K562 (cell line): ENCODE results near the gene ESD. TPM values are rescaled to one million over a fixed set of nuclear protein-coding genes. Genes with fewer than 3 reads are reported as not detected.

Experiments
- ATAC-seq: fragments of 200-7000 bp; cut with Tn5 transposase; 3 replicates; pipeline ENCODE4 v1.9.1; 2020; ENCODE audit warnings: moderate library complexity
- BruUV-seq: library from RNA; stranded (reverse); fragments of 400-500 nt; replicated peaks from 2 replicates; lab custom pipeline; 2021; lab: Mats Ljungman, UMichigan
- CTCF ChIA-PET: fragments of 300-600 bp; formaldehyde crosslinking; extraction: SDS; loops from one replicate; lab custom pipeline; 2021; ENCODE audit warnings: low intra/inter-chr PET ratio; lab: Yijun Ruan, JAX
- POLR2A ChIA-PET: fragments of 300-600, 350-650 bp; sonication (Branson Sonifier 250); formaldehyde crosslinking; extraction: SDS; loops from one replicate; lab custom pipeline; 2021; ENCODE audit warnings: antibody characterized with exemption, inconsistent platforms; lab: Yijun Ruan, JAX
- DNase-seq, 4 experiments: peaks; one replicate each; pipeline versions ENCODE4 v3.0.0 to v3.0.0-alpha.2; 2011 to 2018; ENCODE audit warnings: low spot score in 3 of 4, mixed read lengths in 3 of 4; ENCODE audit errors: extremely low read depth in 1 of 4
- FAIRE-seq: peaks from 2 replicates; lab custom pipeline; 2011; peaks lifted over from hg19 to GRCh38; lab: Jason Lieb, UNC
- H2AFZ ChIP-seq: 2 replicates; pipeline ENCODE4 v1.6.0; 2011; ENCODE audit warnings: low read depth, low read length, control low read depth, inconsistent platforms
- H3K27ac ChIP-seq: fragments of 200-600 bp; 3 replicates; pipeline ENCODE4 v1.8.0; 2011; ENCODE audit warnings: low read depth, mild to moderate bottlenecking, control low read depth, inconsistent platforms, low read length, moderate library complexity, mixed read lengths; ENCODE audit errors: extremely low read depth
- H3K27me3 ChIP-seq, 2 experiments: fragments of 300-600 bp in 1 of 2; 2 replicates in 1 of 2; 3 replicates in 1 of 2; pipeline versions ENCODE4 v1.6.0 to v1.8.0; 2011; ENCODE audit warnings: inconsistent platforms in 2 of 2, low read length in 2 of 2, mild to moderate bottlenecking in 1 of 2, mixed read lengths in 1 of 2, moderate library complexity in 1 of 2; ENCODE audit not compliant: control insufficient read depth in 2 of 2, insufficient read depth in 2 of 2
- H3K36me3 ChIP-seq: fragments of 300-600 bp; 3 replicates; pipeline ENCODE4 v1.8.0; 2011; ENCODE audit warnings: mild to moderate bottlenecking, low read length, inconsistent platforms; ENCODE audit not compliant: control insufficient read depth, insufficient read depth
- H3K4me1 ChIP-seq, 2 experiments: fragments of 200-600 bp in 1 of 2; replicated peaks in 1 of 2; 2 replicates in 1 of 2; 3 replicates in 1 of 2; pipeline versions ENCODE4 v1.5.1 to v1.8.0; 2011; ENCODE audit warnings: inconsistent platforms in 2 of 2, low read length in 2 of 2, mild to moderate bottlenecking in 1 of 2, mixed read lengths in 1 of 2, moderate library complexity in 1 of 2; ENCODE audit not compliant: control insufficient read depth in 2 of 2, insufficient read depth in 2 of 2
- H3K4me2 ChIP-seq: 2 replicates; pipeline ENCODE4 v1.6.1; 2011; ENCODE audit warnings: low read length, control low read depth, inconsistent platforms, mixed read lengths; ENCODE audit not compliant: insufficient read depth
- H3K4me3 ChIP-seq: fragments of 200-600 bp; sonication (generic), shearing (Covaris generic); 2 replicates; pipeline ENCODE4 v1.5.1; 2016; ENCODE audit warnings: control low read depth, inconsistent platforms
- H3K79me2 ChIP-seq: fragments of 200-600 bp; 3 replicates; pipeline ENCODE4 v1.8.0; 2011; ENCODE audit warnings: low read length, inconsistent platforms; ENCODE audit not compliant: control insufficient read depth, insufficient read depth
- H3K9ac ChIP-seq, 2 experiments: 2 replicates each; pipeline versions ENCODE4 v1.6.0 to v1.6.1; 2011; ENCODE audit warnings: low read depth in 2 of 2, low read length in 2 of 2, control low read depth in 1 of 2, inconsistent platforms in 1 of 2, mild to moderate bottlenecking in 1 of 2, mixed read lengths in 1 of 2; ENCODE audit not compliant: insufficient read depth in 1 of 2
- H3K9me1 ChIP-seq: one replicate; pipeline ENCODE4 v1.6.0; 2011; ENCODE audit warnings: inconsistent platforms, mild to moderate bottlenecking, low read length, moderate library complexity; ENCODE audit not compliant: control insufficient read depth, insufficient read depth
- H3K9me3 ChIP-seq: replicated peaks from 2 replicates; pipeline ENCODE4 v1.5.1; 2011; ENCODE audit warnings: low read depth, low read length, inconsistent platforms; ENCODE audit not compliant: control insufficient read depth, insufficient read depth
- H4K20me1 ChIP-seq: replicated peaks from 2 replicates; pipeline ENCODE4 v1.6.1; 2011; ENCODE audit warnings: low read length, inconsistent platforms, mixed read lengths; ENCODE audit not compliant: control insufficient read depth, insufficient read depth
- ARID3A ChIP-seq: IDR thresholded peaks from 2 replicates; pipeline ENCODE4 v1.6.1; 2012; ENCODE audit warnings: low read depth, low read length, improper control_type of control experiment, borderline replicate concordance
- FIP1L1 ChIP-seq: fragments of 200-400 bp; formaldehyde crosslinking; IDR thresholded peaks from 2 replicates; pipeline ENCODE4 v1.6.1; 2018; ENCODE audit warnings: mild to moderate bottlenecking, low read depth, low read length; ENCODE audit not compliant: poor library complexity, severe bottlenecking
- ILK ChIP-seq: fragments of 450-650 bp; IDR thresholded peaks from 2 replicates; pipeline ENCODE4 v1.6.1; 2016; ENCODE audit warnings: missing genetic modification characterization, low read depth, mild to moderate bottlenecking, missing compliant biosample characterization, moderate library complexity, borderline replicate concordance
- IRF1 ChIP-seq: sonication (generic); formaldehyde crosslinking; IDR thresholded peaks from 2 replicates; pipeline ENCODE4 v1.8.0; 2022; ENCODE audit warnings: missing genetic modification reagents, mild to moderate bottlenecking, borderline replicate concordance
- THAP12 ChIP-seq: fragments of 250-450 bp; sonication (Bioruptor Pico); IDR thresholded peaks from 2 replicates; pipeline ENCODE4 v1.9.0; 2021; ENCODE audit warnings: mild to moderate bottlenecking, inconsistent platforms
- ZC3H8 ChIP-seq: fragments of 450-650 bp; IDR thresholded peaks from 2 replicates; pipeline ENCODE4 v1.6.1; 2017
- ZNF263 ChIP-seq: sonication (generic); formaldehyde crosslinking; IDR thresholded peaks from 2 replicates; pipeline ENCODE4 v1.8.0; 2022; ENCODE audit warnings: mild to moderate bottlenecking, missing genetic modification reagents, borderline replicate concordance
- ZNF311 ChIP-seq: fragments of 250-450 bp; sonication (Bioruptor Pico); IDR thresholded peaks from 2 replicates; pipeline ENCODE4 v1.4.0; 2020; ENCODE audit warnings: mild to moderate bottlenecking, moderate library complexity
- WGBS: fragments of 100-300 bp; shearing (Covaris generic); methylation state at CpG from one replicate; pipeline ENCODE4 v1.1.6; 2016; ENCODE audit warnings: low coverage, mixed read lengths; ENCODE audit not compliant: insufficient coverage; ENCODE audit errors: missing lambda C conversion rate; 5-methylcytosine and 5-hydroxymethylcytosine counted together
- in situ Hi-C: fragments of 300-500 bp; cut with MboI; formaldehyde crosslinking; loops from 4 replicates; pipeline ENCODE4 v1.15.0; 2018; ENCODE audit warnings: inconsistent platforms, mixed read lengths
- intact Hi-C: fragments of 100-400 bp; cut with micrococcal nuclease; formaldehyde crosslinking; loops from 2 replicates; pipeline ENCODE4 v1.14.2; 2022
- polyA plus RNA-seq, 8 experiments: library from polyadenylated mRNA; depleted of rRNA in 4 of 8; stranded (reverse) in 5 of 8; unstranded in 3 of 8; fragments of >200 nt; fragmentation: Nextera tagmentation in 2 of 8; fragmentation: Illumina TruSeq in 1 of 8; extraction: Ambion mirVana in 2 of 8; extraction: Trizol in 1 of 8; gene quantifications; 2 replicates each; pipeline versions ENCODE4 v1.2.1 to v1.2.3, GENCODE V29; 2011 to 2014; ENCODE audit warnings: inconsistent platforms in 1 of 8, missing spikeins in 1 of 8
- total RNA-seq, 7 experiments: library from RNA; depleted of rRNA in 6 of 7; stranded (reverse); fragments of >200 nt in 6 of 7; fragmentation: Illumina TruSeq in 2 of 7; extraction: Trizol in 2 of 7; gene quantifications; 2 replicates each; pipeline versions ENCODE4 v1.2.1 to v1.2.3, GENCODE V29; 2011 to 2021; ENCODE audit warnings: low replicate concordance in 1 of 7

The ESD gene
- total and polyA plus RNA-seq, 9 of the 15 experiments (the other 6 are each of a cell fraction or from before 2014, with no cell fraction given), result 88.9 to 402 (median 232) TPM

- Histone ChIP-seq H3K9ac (no peak overlapping the region), H2AFZ (no peak overlapping the region), H3K27ac (no peak overlapping the region), H3K9me1 (no peaks in the 10 kb centered on the region), H3K4me1 (no peaks in the 10 kb centered on the region), H3K4me2 (no peak overlapping the region), H3K36me3 (no peaks in the 10 kb centered on the region), H3K9me3 (no peaks in the 10 kb centered on the region), H3K4me3 (no peak overlapping the region), H3K27me3 (no peaks in the 10 kb centered on the region), H3K79me2 (no peaks in the 10 kb centered on the region), H4K20me1 (no peaks in the 10 kb centered on the region)
- ATAC-seq, result no peak
- DNase-seq, result no peak
- WGBS, result 0% methylated on average over 4 of the region's 13 CpGs
- in situ Hi-C loops (no loop called here), intact Hi-C loops (no loop called here)
- TF ChIP-seq ZNF311 (CRISPR knock-in tag) (no peak), ARID3A (no peak), ILK (no peak), ZC3H8 (no peak), IRF1 (CRISPR knock-in tag) (no peak), ZNF263 (CRISPR knock-in tag) (no peak), THAP12 (CRISPR knock-in tag) (no peak), FIP1L1 (no peak)
- FAIRE-seq, result no peak
- no TSS peak for BruUV-seq
- ChIA-PET POLR2A (interaction anchor here (0.8 kb wide), 1 partner anchor 13 kb away, joined by 3 read pairs; no protein-coding TSS in a partner anchor), CTCF (no interaction called here)
Measured at GRCh38 chr13:46817838-46818476, 21.0 kb upstream of the ESD start.
